ENCODE results near the gene KBTBD2. TPM values are rescaled to one million over a fixed set of nuclear protein-coding genes. Genes with fewer than 3 reads are reported as not detected.

KBTBD2 gene
- total and polyA plus RNA-seq, 11 donors, result 10.4 to 39.3 (median 28.5) TPM

DNA sequence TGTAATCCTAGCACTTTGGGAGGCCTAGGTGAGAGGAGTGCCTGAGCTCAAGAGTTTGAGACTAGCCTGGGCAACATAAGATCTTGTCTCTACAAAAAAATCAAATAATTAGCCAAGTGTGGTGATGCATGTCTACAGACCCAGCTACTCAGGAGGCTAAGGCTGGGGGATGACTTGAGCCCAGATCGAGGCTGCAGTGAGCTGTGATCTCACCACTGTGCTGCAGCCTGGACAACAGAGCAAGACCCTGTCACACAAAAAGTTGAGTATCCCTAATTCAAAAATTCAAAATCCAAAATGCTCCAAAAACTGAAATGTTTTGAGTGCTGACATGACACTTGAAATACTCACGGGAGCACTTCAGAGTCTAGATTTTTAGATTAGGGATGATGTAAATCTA lies 19.1 kb downstream of the KBTBD2 start:
- H3K4me3 ChIP-seq, result no peak overlapping the region
- no peak for ATAC-seq
- intact Hi-C loops (cut with DNase I), result no loop called here
- H3K27me3 ChIP-seq, result no peaks in the 10 kb centered on the region
- DNase-seq, result no peak
- H3K27ac ChIP-seq, result peak overlapping the region in 9 of 12 donors; percentile 12 to 69 (median 39)
- H3K4me1 ChIP-seq, result peaks cover 0 to 71% (median 36%) of the 10 kb centered on the region in 12 donors
- TF ChIP-seq POLR2A (IDR thresholded peaks at IDR 0.05), result no peak
- TF ChIP-seq, protein P1, sequence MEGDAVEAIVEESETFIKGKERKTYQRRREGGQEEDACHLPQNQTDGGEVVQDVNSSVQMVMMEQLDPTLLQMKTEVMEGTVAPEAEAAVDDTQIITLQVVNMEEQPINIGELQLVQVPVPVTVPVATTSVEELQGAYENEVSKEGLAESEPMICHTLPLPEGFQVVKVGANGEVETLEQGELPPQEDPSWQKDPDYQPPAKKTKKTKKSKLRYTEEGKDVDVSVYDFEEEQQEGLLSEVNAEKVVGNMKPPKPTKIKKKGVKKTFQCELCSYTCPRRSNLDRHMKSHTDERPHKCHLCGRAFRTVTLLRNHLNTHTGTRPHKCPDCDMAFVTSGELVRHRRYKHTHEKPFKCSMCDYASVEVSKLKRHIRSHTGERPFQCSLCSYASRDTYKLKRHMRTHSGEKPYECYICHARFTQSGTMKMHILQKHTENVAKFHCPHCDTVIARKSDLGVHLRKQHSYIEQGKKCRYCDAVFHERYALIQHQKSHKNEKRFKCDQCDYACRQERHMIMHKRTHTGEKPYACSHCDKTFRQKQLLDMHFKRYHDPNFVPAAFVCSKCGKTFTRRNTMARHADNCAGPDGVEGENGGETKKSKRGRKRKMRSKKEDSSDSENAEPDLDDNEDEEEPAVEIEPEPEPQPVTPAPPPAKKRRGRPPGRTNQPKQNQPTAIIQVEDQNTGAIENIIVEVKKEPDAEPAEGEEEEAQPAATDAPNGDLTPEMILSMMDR (IDR thresholded peaks at IDR 0.05), result no peak
- H3K36me3 ChIP-seq, result peaks cover 0 to 94% (median 63%) of the 10 kb centered on the region in 9 donors
- H3K9me3 ChIP-seq, result no peaks in the 10 kb centered on the region
- 72 to 81% (median 74%) methylated on average over 2 of the region's 2 CpGs for WGBS, 4 donors

DNA sequence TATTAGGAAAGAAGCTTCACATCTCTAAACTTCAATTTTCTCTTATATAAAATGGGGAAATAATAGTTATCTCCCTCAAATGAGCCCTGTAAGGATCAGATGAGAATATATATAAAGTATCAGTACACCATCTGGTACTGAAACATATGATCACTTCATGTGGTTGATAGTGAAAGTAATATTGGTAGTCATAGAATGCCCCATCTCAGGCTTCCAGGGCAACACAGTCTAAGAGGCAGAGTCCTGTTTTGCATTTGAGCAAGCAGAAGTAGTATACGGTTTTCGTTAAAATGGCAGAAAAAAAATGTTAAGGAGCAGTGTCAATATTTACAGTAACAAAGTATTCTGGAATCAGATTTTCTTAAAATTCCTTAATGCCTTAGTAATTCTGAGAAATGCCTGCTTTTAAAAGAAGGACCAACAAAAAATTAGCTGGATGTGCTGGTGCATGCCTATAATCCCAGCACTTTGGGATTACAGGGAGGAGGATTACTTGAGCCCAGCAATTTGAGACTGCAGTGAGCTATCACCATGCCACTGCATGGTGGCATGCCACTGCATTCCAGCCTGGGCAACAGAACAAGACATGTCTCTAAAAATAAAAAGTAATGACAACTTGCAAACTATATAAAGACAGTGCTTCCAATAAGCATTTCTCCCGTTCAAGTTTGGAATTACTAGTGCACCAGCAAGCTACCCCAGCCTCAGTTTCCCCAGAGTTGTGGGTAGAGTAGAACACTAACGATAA lies 19.8 kb downstream of the KBTBD2 start:
- DNase-seq (peak in 2 of 5 donors; percentile 27 to 58), ATAC-seq (peak; percentile 68 to 79 (median 75))
- TF ChIP-seq POLR2A (IDR thresholded peaks at IDR 0.05), result no peak
- TF ChIP-seq, protein P1 (IDR thresholded peaks at IDR 0.05), result no peak
- H3K36me3 ChIP-seq, result peaks cover 0 to 97% (median 65%) of the 10 kb centered on the region in 9 donors
- intact Hi-C loops (cut with DNase I), result no loop called here
- peak overlapping the region in 9 of 12 donors; percentile 12 to 69 (median 39) for H3K27ac ChIP-seq
- WGBS, 4 donors, result 77 to 79% (median 78%) methylated on average over 4 of the region's 4 CpGs
- no peak overlapping the region for H3K4me3 ChIP-seq
- H3K9me3 ChIP-seq, result no peaks in the 10 kb centered on the region
- H3K4me1 ChIP-seq, result peaks cover 0 to 69% (median 32%) of the 10 kb centered on the region in 12 donors
- H3K27me3 ChIP-seq, result no peaks in the 10 kb centered on the region

DNA sequence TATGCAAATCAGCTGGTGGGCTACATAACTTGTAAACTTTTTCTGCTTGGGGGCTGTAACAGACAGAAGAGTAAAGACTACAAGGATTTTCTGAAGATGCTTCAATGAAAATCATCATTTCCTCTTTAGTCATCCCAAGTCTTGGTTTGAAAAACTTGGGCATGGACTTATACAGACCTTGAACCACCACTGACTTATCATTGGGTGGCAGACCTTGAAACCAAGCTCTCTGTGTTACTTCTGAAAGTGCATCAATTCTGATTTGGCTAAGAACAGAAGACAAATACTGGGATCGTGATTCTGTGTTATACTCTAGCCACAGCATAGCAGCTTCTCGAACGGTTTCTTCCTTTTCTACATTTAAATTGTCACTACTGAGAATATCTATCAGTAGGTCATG lies 21.3 kb downstream of the KBTBD2 start:
- Histone ChIP-seq H3K36me3 (peaks cover 0 to 87% (median 71%) of the 10 kb centered on the region in 9 donors), H3K27me3 (no peaks in the 10 kb centered on the region), H3K9me3 (no peaks in the 10 kb centered on the region), H3K4me3 (no peak overlapping the region), H3K27ac (peak overlapping the region in 2 of 12 donors; percentile 25 to 39), H3K4me1 (peaks cover 0 to 55% (median 19%) of the 10 kb centered on the region in 12 donors)
- DNase-seq, result no peak
- no peak for ATAC-seq
- WGBS, 4 donors, result 64 to 74% (median 67%) methylated on average over 3 of the region's 3 CpGs
- TF ChIP-seq, protein P1 (IDR thresholded peaks at IDR 0.05), result no peak
- TF ChIP-seq POLR2A (IDR thresholded peaks at IDR 0.05), result no peak
- intact Hi-C loops (cut with DNase I), result no loop called here

DNA sequence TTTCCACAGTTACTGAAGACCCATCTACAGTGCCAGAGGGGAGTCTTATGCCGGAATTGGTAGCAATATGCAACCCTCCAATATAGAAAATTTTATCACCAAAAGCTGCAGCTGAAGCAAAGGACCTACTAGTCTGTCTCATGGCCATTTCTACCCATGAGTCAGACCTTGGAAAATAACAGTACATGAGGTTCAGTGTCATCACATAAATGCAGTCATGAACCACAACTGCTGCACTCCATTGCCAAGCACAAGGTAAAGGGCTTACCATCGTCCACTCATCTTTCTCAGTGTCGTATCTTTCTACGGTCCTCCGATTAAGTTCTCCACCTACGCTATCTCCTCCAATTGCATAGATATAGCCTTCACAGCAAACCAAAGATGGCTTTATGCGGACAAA lies 21.8 kb downstream of the KBTBD2 start:
- H3K4me3 ChIP-seq, result no peak overlapping the region
- H3K36me3 ChIP-seq, result peaks cover 0 to 81% (median 67%) of the 10 kb centered on the region in 9 donors
- 95 to 99% (median 97%) methylated on average over 7 of the region's 7 CpGs for WGBS, 4 donors
- peaks cover 0 to 52% (median 18%) of the 10 kb centered on the region in 12 donors for H3K4me1 ChIP-seq
- no peak for ATAC-seq
- TF ChIP-seq, protein P1 (IDR thresholded peaks at IDR 0.05), result no peak
- no peak for TF ChIP-seq POLR2A (IDR thresholded peaks at IDR 0.05)
- no peak overlapping the region for H3K27ac ChIP-seq
- intact Hi-C loops (cut with DNase I), result no loop called here
- H3K27me3 ChIP-seq, result no peaks in the 10 kb centered on the region
- H3K9me3 ChIP-seq, result no peaks in the 10 kb centered on the region
- no peak for DNase-seq
